OCI-LY3 (cell line): ENCODE measurements around the gene LRFN2.

Experiments
- EZH2phosphoT487 ChIP-seq: fragments of 200-600 bp; shearing (Covaris generic); IDR thresholded peaks from 2 replicates; pipeline ENCODE4 v1.6.1; 2018; ENCODE audit warnings: antibody characterized with exemption, mixed run types, low read depth
- TF ChIP-seq, protein P1 (sequence below): fragments of 200-600, 300-600 bp; sonication (generic); IDR thresholded peaks from 2 replicates; pipeline ENCODE4 v1.5.1; 2014; ENCODE audit warnings: antibody characterized with exemption, low read length, low read depth

DNA sequence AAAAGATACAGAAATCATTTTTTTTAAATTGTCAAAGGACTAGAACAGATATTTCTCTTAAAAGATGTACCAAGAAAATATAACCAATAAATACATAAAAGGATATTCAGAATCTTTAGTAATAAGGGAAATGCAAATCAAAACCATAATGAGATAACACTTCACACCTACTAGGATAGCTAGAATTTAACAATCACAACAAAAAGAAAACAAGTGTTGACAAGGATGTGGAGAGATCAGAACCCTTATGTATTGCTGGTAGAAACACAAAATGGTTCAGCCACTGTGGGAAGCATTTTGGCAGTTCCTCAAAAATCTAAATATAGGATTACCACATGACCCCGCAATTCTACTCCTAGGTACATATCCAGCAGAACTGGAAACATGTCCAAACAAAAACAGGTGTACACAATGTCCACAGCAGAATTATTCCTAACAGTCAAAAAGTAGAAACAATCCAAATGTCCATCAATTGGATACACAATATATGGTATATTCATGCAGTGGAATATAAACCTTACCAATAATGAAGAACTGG is 211.0 kb downstream of the LRFN2 start:
- no peak for TF ChIP-seq EZH2phosphoT487
- TF ChIP-seq, protein P1, sequence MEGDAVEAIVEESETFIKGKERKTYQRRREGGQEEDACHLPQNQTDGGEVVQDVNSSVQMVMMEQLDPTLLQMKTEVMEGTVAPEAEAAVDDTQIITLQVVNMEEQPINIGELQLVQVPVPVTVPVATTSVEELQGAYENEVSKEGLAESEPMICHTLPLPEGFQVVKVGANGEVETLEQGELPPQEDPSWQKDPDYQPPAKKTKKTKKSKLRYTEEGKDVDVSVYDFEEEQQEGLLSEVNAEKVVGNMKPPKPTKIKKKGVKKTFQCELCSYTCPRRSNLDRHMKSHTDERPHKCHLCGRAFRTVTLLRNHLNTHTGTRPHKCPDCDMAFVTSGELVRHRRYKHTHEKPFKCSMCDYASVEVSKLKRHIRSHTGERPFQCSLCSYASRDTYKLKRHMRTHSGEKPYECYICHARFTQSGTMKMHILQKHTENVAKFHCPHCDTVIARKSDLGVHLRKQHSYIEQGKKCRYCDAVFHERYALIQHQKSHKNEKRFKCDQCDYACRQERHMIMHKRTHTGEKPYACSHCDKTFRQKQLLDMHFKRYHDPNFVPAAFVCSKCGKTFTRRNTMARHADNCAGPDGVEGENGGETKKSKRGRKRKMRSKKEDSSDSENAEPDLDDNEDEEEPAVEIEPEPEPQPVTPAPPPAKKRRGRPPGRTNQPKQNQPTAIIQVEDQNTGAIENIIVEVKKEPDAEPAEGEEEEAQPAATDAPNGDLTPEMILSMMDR: no peak
